ENCODE measurements around the gene MTHFSD.

MTHFSD gene

GRCh38 chr16:86542756-86543750, 12.0 kb downstream of the MTHFSD start:
- no peak for DNase-seq (ENCODE audit: extremely low read depth, low read depth)
- TF ChIP-seq CTCF (IDR thresholded peaks at IDR 0.05; ENCODE audit: low read depth, low read length) = no peak

- TF ChIP-seq CTCF (IDR thresholded peaks at IDR 0.05; ENCODE audit: low read depth, low read length) = no peak
- DNase-seq (ENCODE audit: extremely low read depth, low read depth) = no peak
Measured at GRCh38 chr16:86541560-86541959, 13.5 kb downstream of the MTHFSD start.

GRCh38 chr16:86540894-86541293, 14.1 kb downstream of the MTHFSD start:
- no peak for TF ChIP-seq CTCF (IDR thresholded peaks at IDR 0.05; ENCODE audit: low read depth, low read length)
- DNase-seq (ENCODE audit: extremely low read depth, low read depth) = no peak

GRCh38 chr16:86538196-86538780, 16.7 kb downstream of the MTHFSD start:
- no peak for DNase-seq (ENCODE audit: extremely low read depth, low read depth)
- no peak for TF ChIP-seq CTCF (IDR thresholded peaks at IDR 0.05; ENCODE audit: low read depth, low read length)

GRCh38 chr16:86537486-86537885, 17.5 kb downstream of the MTHFSD start:
- no peak for DNase-seq (ENCODE audit: extremely low read depth, low read depth)
- no peak for TF ChIP-seq CTCF (IDR thresholded peaks at IDR 0.05; ENCODE audit: low read depth, low read length)

- DNase-seq (ENCODE audit: extremely low read depth, low read depth) = no peak
- TF ChIP-seq CTCF (IDR thresholded peaks at IDR 0.05; ENCODE audit: low read depth, low read length) = no peak
Measured at GRCh38 chr16:86536621-86537020, 18.4 kb downstream of the MTHFSD start.
